Endothelial cell of umbilical vein (primary cell): ENCODE data around the gene SLC12A6.

ENCODE experiments used
- CTCF ChIP-seq, 2 donors: IDR thresholded peaks; 1 replicate in 1 of 2; 2 replicates in 1 of 2; pipeline ENCODE4 v1.5.1; 2011; ENCODE audit warnings: low read length in 2 of 2, mild to moderate bottlenecking in 2 of 2, moderate library complexity in 2 of 2, control low read depth in 1 of 2, inconsistent platforms in 1 of 2, low read depth in 1 of 2; ENCODE audit not compliant: insufficient read depth in 1 of 2; ENCODE audit errors: extremely low read depth in 1 of 2
- FOS ChIP-seq: IDR thresholded peaks from 2 replicates; pipeline ENCODE4 v1.6.1; 2011; ENCODE audit warnings: mild to moderate bottlenecking, low read length, moderate library complexity, borderline replicate concordance; ENCODE audit not compliant: insufficient read depth
- MAX ChIP-seq: IDR thresholded peaks from 2 replicates; pipeline ENCODE4 v1.6.1; 2011; ENCODE audit not compliant: insufficient read depth, insufficient read length
- POLR2AphosphoS5 ChIP-seq: IDR thresholded peaks from 2 replicates; pipeline ENCODE4 v1.6.1; 2012; ENCODE audit warnings: low read depth, mild to moderate bottlenecking, control low read depth, low read length, moderate library complexity; ENCODE audit not compliant: insufficient read depth

DNA sequence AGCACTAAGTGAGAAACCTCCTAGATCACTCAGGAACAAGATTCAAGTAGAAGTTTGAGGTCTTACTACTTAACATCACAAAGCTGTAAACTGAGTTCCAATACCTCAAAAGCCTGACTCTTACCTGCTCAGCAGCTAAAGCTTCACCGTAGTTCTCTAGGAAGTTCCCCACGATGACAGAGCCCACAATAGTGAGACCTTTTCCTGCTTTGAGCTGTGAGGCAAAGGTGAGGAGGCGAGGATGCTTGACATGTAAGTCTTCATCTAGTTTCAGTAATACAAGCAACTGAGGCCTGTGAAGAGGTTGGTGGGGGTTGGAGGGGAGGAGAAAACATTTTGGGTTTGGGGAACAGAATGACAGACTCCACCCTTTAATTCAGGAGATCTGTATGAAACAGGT, 97.0 kb downstream of the SLC12A6 start:
- TF ChIP-seq CTCF (IDR thresholded peaks at IDR 0.05; ENCODE audit: extremely low read depth in 1 of 2, insufficient read depth in 1 of 2, low read depth in 1 of 2, low read length in 2 of 2) (no peak), MAX (no peak), POLR2AphosphoS5 (no peak), FOS (no peak)
